HG02973 (cell line): Measurements from ENCODE around the gene EFEMP2.
"Not testable (repeated sequence)": the region's sequence is repeated elsewhere in the genome, so short reads cannot be mapped to it uniquely, and the experiment has no call there.

Experiments
- ATAC-seq: cut with Tn5 transposase; IDR thresholded peaks from one replicate; pipeline ENCODE4 v1.9.1; 2021; ENCODE audit warnings: moderate library complexity; ENCODE audit not compliant: unreplicated experiment

Gene EFEMP2

GRCh38 chr11:65900899-65901180 lies 28.2 kb upstream of the EFEMP2 start:
- no peak for ATAC-seq

- peak; percentile 68 for ATAC-seq
These were observed 27.7 kb upstream of the EFEMP2 start, which contains the start of gene FOSL1 for GRCh38 chr11:65900125-65900898. TSS of gene FOSL1 (minus strand) at chr11:65900388. CDS start at chr11:65900339, 49 bp downstream.

GRCh38 chr11:65899356-65900124 lies 26.9 kb upstream of the EFEMP2 start:
- ATAC-seq = no peak

GRCh38 chr11:65898656-65899355 lies 26.2 kb upstream of the EFEMP2 start:
- ATAC-seq = no peak

GRCh38 chr11:65897020-65897471 lies 24.4 kb upstream of the EFEMP2 start:
- ATAC-seq = no peak

GRCh38 chr11:65896034-65896999 lies 23.7 kb upstream of the EFEMP2 start:
- ATAC-seq = no peak

- no peak for ATAC-seq
These were observed 22.9 kb upstream of the EFEMP2 start for GRCh38 chr11:65895482-65895981.

GRCh38 chr11:65894034-65894591 lies 21.5 kb upstream of the EFEMP2 start:
- no peak for ATAC-seq

- ATAC-seq = no peak
These were observed 20.2 kb upstream of the EFEMP2 start for GRCh38 chr11:65892661-65893317.

GRCh38 chr11:65892137-65892540 lies 19.5 kb upstream of the EFEMP2 start:
- not testable (repeated sequence) for ATAC-seq

- ATAC-seq = no peak
These were observed 18.9 kb upstream of the EFEMP2 start for GRCh38 chr11:65891219-65892136.

GRCh38 chr11:65890324-65891218 lies 18.0 kb upstream of the EFEMP2 start, which contains the start of gene CCDC85B:
TSS of gene CCDC85B (plus strand) at chr11:65890673. CDS start at chr11:65890784, 111 bp downstream.
- peak; percentile 38 for ATAC-seq

- ATAC-seq = peak; percentile 43
These were observed 15.7 kb upstream of the EFEMP2 start, which contains the start of gene FIBP for GRCh38 chr11:65888163-65888814. TSS of gene FIBP (minus strand) at chr11:65888471. CDS start at chr11:65888418, 53 bp downstream.

- no peak for ATAC-seq
These were observed 15.1 kb upstream of the EFEMP2 start for GRCh38 chr11:65887723-65888162.

GRCh38 chr11:65886826-65887722 lies 14.5 kb upstream of the EFEMP2 start:
- no peak for ATAC-seq
